H1 (cell line): ENCODE data around the gene PIEZO1.

Source experiments
- BACH1 ChIP-seq: IDR thresholded peaks from 2 replicates; pipeline ENCODE4 v1.6.1; 2012; ENCODE audit warnings: low read length, improper control_type of control experiment
- BRCA1 ChIP-seq: IDR thresholded peaks from 2 replicates; pipeline ENCODE4 v1.6.1; 2012; ENCODE audit warnings: low read depth, low read length, improper control_type of control experiment
- CEBPB ChIP-seq: IDR thresholded peaks from 2 replicates; pipeline ENCODE4 v1.6.1; 2012; ENCODE audit warnings: low read depth, low read length
- CTCF ChIP-seq, 3 experiments: IDR thresholded peaks; 1 replicate in 2 of 3; 2 replicates in 1 of 3; pipeline versions ENCODE4 v1.5.1 to v1.6.1; 2011; ENCODE audit warnings: low read length in 3 of 3, mild to moderate bottlenecking in 3 of 3, inconsistent platforms in 2 of 3, low read depth in 1 of 3, moderate library complexity in 1 of 3; ENCODE audit not compliant: insufficient read depth in 1 of 3; ENCODE audit errors: control extremely low read depth in 1 of 3
- KDM1A ChIP-seq: fragments of 200-600, 300-600 bp; sonication (generic); IDR thresholded peaks from 2 replicates; pipeline ENCODE4 v1.7.1; 2016; ENCODE audit warnings: mild to moderate bottlenecking, low read length, borderline replicate concordance
- POLR2A ChIP-seq, 2 experiments: IDR thresholded peaks; 1 replicate in 1 of 2; 2 replicates in 1 of 2; pipeline ENCODE4 v1.6.1; 2011; ENCODE audit warnings: low read depth in 2 of 2, low read length in 2 of 2, mild to moderate bottlenecking in 2 of 2; ENCODE audit errors: control extremely low read depth in 1 of 2
- SIN3A ChIP-seq, 2 experiments: IDR thresholded peaks in 1 of 2; conservative IDR thresholded peaks in 1 of 2; 2 replicates each; pipeline ENCODE4 v1.6.1; 2011 to 2012; ENCODE audit warnings: low read length in 2 of 2, improper control_type of control experiment in 1 of 2, low read depth in 1 of 2, mild to moderate bottlenecking in 1 of 2
- SP1 ChIP-seq: IDR thresholded peaks from 2 replicates; pipeline ENCODE4 v1.6.1; 2011; ENCODE audit warnings: low read depth, low read length
- SP4 ChIP-seq: IDR thresholded peaks from 2 replicates; pipeline ENCODE4 v1.6.1; 2012; ENCODE audit warnings: low read length, inconsistent platforms

- TF ChIP-seq KDM1A (no peak), SP1 (no peak), SP4 (no peak), CTCF (IDR thresholded peaks at IDR 0.05; ENCODE audit: control extremely low read depth in 1 of 3, insufficient read depth in 1 of 3, low read depth in 1 of 3, low read length in 3 of 3) (peak; percentile 47 to 61 (median 48)), BACH1 (no peak), CEBPB (no peak; the same call in 1 of the 2 replicates), SIN3A (conservative IDR thresholded peaks at IDR 0.05 in 1 of 2, IDR thresholded peaks at IDR 0.05 in 1 of 2; ENCODE audit: low read depth in 1 of 2, low read length in 2 of 2) (no peak; a peak in 1 of 4 replicates), POLR2A (IDR thresholded peaks at IDR 0.05; ENCODE audit: control extremely low read depth in 1 of 2, low read depth in 2 of 2, low read length in 2 of 2) (peak in 1 of 2 experiments; percentile 23; a peak in 2 of 3 replicates), BRCA1 (no peak)
Measured at GRCh38 chr16:88784074-88784855, 755 bp downstream of the PIEZO1 start.
